ENCODE results near the gene WDR59. TPM values are rescaled to one million over a fixed set of nuclear protein-coding genes. Genes with fewer than 3 reads are reported as not detected.

Gene WDR59
- polyA plus RNA-seq, 1 donor, result 66.8 TPM

GRCh38 chr16:74841469-74841868 is 143.5 kb downstream of the WDR59 start:
- no peak for DNase-seq
- Histone ChIP-seq H3K4me1 (ENCODE audit: control insufficient read depth, insufficient read depth, low read length) (peaks cover 3% of the 10 kb centered on the region), H3K4me3 (ENCODE audit: low read length) (no peak overlapping the region), H3K36me3 (ENCODE audit: control insufficient read depth, insufficient read depth, low read length) (no peaks in the 10 kb centered on the region), H3K27me3 (ENCODE audit: control insufficient read depth, insufficient read depth, low read length) (no peaks in the 10 kb centered on the region), H3K9me3 (ENCODE audit: control insufficient read depth, low read depth, low read length) (no peaks in the 10 kb centered on the region), H3K27ac (ENCODE audit: low read length) (no peak overlapping the region)
- 63% methylated on average over 1 of the region's 2 CpGs for WGBS (ENCODE audit: insufficient coverage, low lambda C conversion rate)

- no peak for DNase-seq
- 83% methylated on average over 3 of the region's 4 CpGs for WGBS (ENCODE audit: insufficient coverage, low lambda C conversion rate)
These were observed 147.9 kb downstream of the WDR59 start for GRCh38 chr16:74837056-74837455.

GRCh38 chr16:74836111-74836671 is 148.7 kb downstream of the WDR59 start:
- Histone ChIP-seq H3K4me3 (ENCODE audit: low read length) (no peak overlapping the region), H3K4me1 (ENCODE audit: control insufficient read depth, insufficient read depth, low read length) (no peaks in the 10 kb centered on the region), H3K27me3 (ENCODE audit: control insufficient read depth, insufficient read depth, low read length) (no peaks in the 10 kb centered on the region), H3K9me3 (ENCODE audit: control insufficient read depth, low read depth, low read length) (no peaks in the 10 kb centered on the region), H3K27ac (ENCODE audit: low read length) (no peak overlapping the region), H3K36me3 (ENCODE audit: control insufficient read depth, insufficient read depth, low read length) (no peaks in the 10 kb centered on the region)
- no CpG with 5 or more reads among the region's 8 CpGs for WGBS (ENCODE audit: insufficient coverage, low lambda C conversion rate)
- DNase-seq, result no peak

More at GRCh38 chr16:74837056-74837455, 147.9 kb downstream of the WDR59 start:
- H3K4me1 ChIP-seq (ENCODE audit: control insufficient read depth, insufficient read depth, low read length), result no peaks in the 10 kb centered on the region
- no peak overlapping the region for H3K27ac ChIP-seq (ENCODE audit: low read length)
- no peaks in the 10 kb centered on the region for H3K9me3 ChIP-seq (ENCODE audit: control insufficient read depth, low read depth, low read length)
- no peak overlapping the region for H3K4me3 ChIP-seq (ENCODE audit: low read length)
- no peaks in the 10 kb centered on the region for H3K36me3 ChIP-seq (ENCODE audit: control insufficient read depth, insufficient read depth, low read length)
- no peaks in the 10 kb centered on the region for H3K27me3 ChIP-seq (ENCODE audit: control insufficient read depth, insufficient read depth, low read length)

GRCh38 chr16:74832228-74832627 is 152.7 kb downstream of the WDR59 start:
- Histone ChIP-seq H3K4me3 (ENCODE audit: low read length) (no peak overlapping the region), H3K27me3 (ENCODE audit: control insufficient read depth, insufficient read depth, low read length) (no peaks in the 10 kb centered on the region), H3K36me3 (ENCODE audit: control insufficient read depth, insufficient read depth, low read length) (no peaks in the 10 kb centered on the region), H3K9me3 (ENCODE audit: control insufficient read depth, low read depth, low read length) (peaks cover 6% of the 10 kb centered on the region), H3K27ac (ENCODE audit: low read length) (no peak overlapping the region), H3K4me1 (ENCODE audit: control insufficient read depth, insufficient read depth, low read length) (peaks cover 4% of the 10 kb centered on the region)
- DNase-seq, result no peak
- 80% methylated on average over 2 of the region's 5 CpGs for WGBS (ENCODE audit: insufficient coverage, low lambda C conversion rate)

- H3K4me1 ChIP-seq (ENCODE audit: control insufficient read depth, insufficient read depth, low read length), result peaks cover 4% of the 10 kb centered on the region
- H3K36me3 ChIP-seq (ENCODE audit: control insufficient read depth, insufficient read depth, low read length), result no peaks in the 10 kb centered on the region
- H3K27me3 ChIP-seq (ENCODE audit: control insufficient read depth, insufficient read depth, low read length), result no peaks in the 10 kb centered on the region
- no peak overlapping the region for H3K4me3 ChIP-seq (ENCODE audit: low read length)
- no peak for DNase-seq
- H3K27ac ChIP-seq (ENCODE audit: low read length), result no peak overlapping the region
- H3K9me3 ChIP-seq (ENCODE audit: control insufficient read depth, low read depth, low read length), result peaks cover 6% of the 10 kb centered on the region
- WGBS (ENCODE audit: insufficient coverage, low lambda C conversion rate), result 88% methylated on average over 1 of the region's 5 CpGs
These were observed 153.5 kb downstream of the WDR59 start for GRCh38 chr16:74831467-74831866.

- Histone ChIP-seq H3K27ac (ENCODE audit: low read length) (no peak overlapping the region), H3K4me3 (ENCODE audit: low read length) (no peak overlapping the region), H3K9me3 (ENCODE audit: control insufficient read depth, low read depth, low read length) (peaks cover 6% of the 10 kb centered on the region), H3K27me3 (ENCODE audit: control insufficient read depth, insufficient read depth, low read length) (no peaks in the 10 kb centered on the region), H3K4me1 (ENCODE audit: control insufficient read depth, insufficient read depth, low read length) (peaks cover 4% of the 10 kb centered on the region), H3K36me3 (ENCODE audit: control insufficient read depth, insufficient read depth, low read length) (no peaks in the 10 kb centered on the region)
- no peak for DNase-seq
- no CpG with 5 or more reads among the region's 3 CpGs for WGBS (ENCODE audit: insufficient coverage, low lambda C conversion rate)
These were observed 154.3 kb downstream of the WDR59 start for GRCh38 chr16:74830648-74831047.

GRCh38 chr16:74829637-74830036 is 155.3 kb downstream of the WDR59 start:
- Histone ChIP-seq H3K27me3 (ENCODE audit: control insufficient read depth, insufficient read depth, low read length) (no peaks in the 10 kb centered on the region), H3K9me3 (ENCODE audit: control insufficient read depth, low read depth, low read length) (peaks cover 6% of the 10 kb centered on the region), H3K4me1 (ENCODE audit: control insufficient read depth, insufficient read depth, low read length) (peaks cover 4% of the 10 kb centered on the region), H3K4me3 (ENCODE audit: low read length) (no peak overlapping the region), H3K36me3 (ENCODE audit: control insufficient read depth, insufficient read depth, low read length) (no peaks in the 10 kb centered on the region), H3K27ac (ENCODE audit: low read length) (peak overlapping the region; percentile 57)
- DNase-seq, result peak; percentile 80 to 89
- WGBS (ENCODE audit: insufficient coverage, low lambda C conversion rate), result no CpG with 5 or more reads among the region's 5 CpGs

- no CpG with 5 or more reads among the region's 5 CpGs for WGBS (ENCODE audit: insufficient coverage, low lambda C conversion rate)
- Histone ChIP-seq H3K4me1 (ENCODE audit: control insufficient read depth, insufficient read depth, low read length) (peaks cover 4% of the 10 kb centered on the region), H3K27ac (ENCODE audit: low read length) (no peak overlapping the region), H3K36me3 (ENCODE audit: control insufficient read depth, insufficient read depth, low read length) (no peaks in the 10 kb centered on the region), H3K27me3 (ENCODE audit: control insufficient read depth, insufficient read depth, low read length) (peaks cover 4% of the 10 kb centered on the region), H3K4me3 (ENCODE audit: low read length) (no peak overlapping the region), H3K9me3 (ENCODE audit: control insufficient read depth, low read depth, low read length) (peaks cover 6% of the 10 kb centered on the region)
- DNase-seq, result no peak
These were observed 159.0 kb downstream of the WDR59 start for GRCh38 chr16:74825941-74826340.

- WGBS (ENCODE audit: insufficient coverage, low lambda C conversion rate), result no CpG with 5 or more reads among the region's 3 CpGs
- no peak for DNase-seq
- Histone ChIP-seq H3K9me3 (ENCODE audit: control insufficient read depth, low read depth, low read length) (peaks cover 6% of the 10 kb centered on the region), H3K27me3 (ENCODE audit: control insufficient read depth, insufficient read depth, low read length) (peaks cover 4% of the 10 kb centered on the region), H3K36me3 (ENCODE audit: control insufficient read depth, insufficient read depth, low read length) (no peaks in the 10 kb centered on the region), H3K4me3 (ENCODE audit: low read length) (no peak overlapping the region), H3K4me1 (ENCODE audit: control insufficient read depth, insufficient read depth, low read length) (peaks cover 2% of the 10 kb centered on the region), H3K27ac (ENCODE audit: low read length) (no peak overlapping the region)
These were observed 159.9 kb downstream of the WDR59 start for GRCh38 chr16:74825016-74825415.

All from large intestine (tissue), 3 donors.